Kidney capillary endothelial cell (primary cell): ENCODE results near the gene SIVA1.
A peak's percentile ranks its signal among the peaks of the same experiment; 100 is the strongest.
"Not testable (repeated sequence)": the region's sequence is repeated elsewhere in the genome, so short reads cannot be mapped to it uniquely, and the experiment has no call there.

Experiments
- DNase-seq: peaks from one replicate; pipeline ENCODE4 v3.0.0-alpha.2; 2018; ENCODE audit warnings: low spot score

SIVA1 gene

DNA sequence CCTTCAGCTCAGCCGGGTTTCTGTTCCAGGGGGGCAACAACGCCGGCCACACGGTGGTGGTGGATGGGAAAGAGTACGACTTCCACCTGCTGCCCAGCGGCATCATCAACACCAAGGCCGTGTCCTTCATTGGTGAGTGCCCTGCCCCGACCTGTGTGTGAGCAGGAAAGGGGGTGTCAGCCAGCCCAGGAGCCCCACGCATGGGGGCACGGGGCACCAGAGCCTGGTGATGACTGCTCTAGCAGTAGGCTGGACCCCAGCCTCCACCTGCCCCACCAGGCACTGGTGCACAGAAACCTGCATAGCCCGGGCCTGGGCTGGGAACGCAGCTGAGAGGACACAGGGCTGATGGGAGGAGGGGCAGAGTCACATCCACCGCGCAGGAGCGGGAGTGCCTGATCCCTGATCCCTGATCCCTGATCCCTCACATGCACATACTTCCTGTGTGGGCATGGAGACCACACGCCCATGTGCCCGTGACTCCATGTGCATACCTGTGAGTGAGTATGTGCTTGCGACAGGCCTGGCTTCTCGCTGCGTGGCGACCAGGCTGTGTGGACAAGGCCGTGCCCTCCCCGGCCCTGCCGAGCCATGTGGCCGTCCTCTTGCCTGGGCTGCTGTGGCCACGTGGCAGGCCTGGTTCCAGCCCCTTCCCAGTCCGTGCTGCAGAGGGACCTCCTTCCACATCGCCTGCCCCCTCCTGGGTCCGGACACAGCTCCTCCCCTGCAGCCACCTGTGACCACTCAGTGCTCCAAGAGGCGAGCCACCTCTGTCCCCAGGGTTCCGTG lies 17.8 kb upstream of the SIVA1 start:
- no peak for DNase-seq

- DNase-seq = peak; percentile 77
Observed at GRCh38 chr14:104735830-104736642, 16.9 kb upstream of the SIVA1 start.

GRCh38 chr14:104738375-104739019 lies 14.4 kb upstream of the SIVA1 start:
- no peak for DNase-seq

GRCh38 chr14:104739026-104739425 lies 13.9 kb upstream of the SIVA1 start:
- DNase-seq = no peak

- DNase-seq = no peak
Observed at GRCh38 chr14:104739546-104740516, 13.1 kb upstream of the SIVA1 start.

DNA sequence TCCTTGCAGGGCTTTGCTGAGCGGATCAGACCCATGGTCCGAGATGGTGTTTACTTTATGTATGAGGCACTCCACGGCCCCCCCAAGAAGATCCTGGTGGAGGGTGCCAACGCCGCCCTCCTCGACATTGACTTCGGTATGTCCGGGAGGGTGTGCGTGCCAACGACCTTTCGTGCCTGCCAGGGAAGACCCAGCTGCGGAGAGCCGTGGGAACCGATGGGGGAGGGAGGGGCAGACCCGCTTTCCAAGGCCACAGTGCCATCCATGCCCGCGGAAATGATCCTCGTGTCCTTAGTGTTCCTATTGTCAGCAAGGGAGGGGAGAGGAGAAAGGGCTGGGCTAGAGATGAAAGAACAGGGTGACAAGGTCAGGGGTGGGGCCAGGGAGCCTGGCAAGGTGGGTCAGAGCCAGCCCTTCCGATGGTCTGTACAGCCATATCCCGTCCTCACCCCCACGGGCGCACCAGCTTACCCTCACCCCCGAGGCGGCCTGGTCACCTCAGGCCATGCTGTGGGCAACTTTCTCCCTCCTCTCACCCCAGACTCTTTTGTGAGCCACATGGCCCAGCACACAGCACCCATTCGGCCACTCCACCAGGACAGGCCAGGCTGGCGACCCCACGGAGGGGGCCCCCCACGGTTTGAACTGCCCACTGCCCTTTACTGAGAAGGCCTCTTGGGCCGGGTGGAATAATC lies 11.7 kb upstream of the SIVA1 start:
- DNase-seq = no peak

DNA sequence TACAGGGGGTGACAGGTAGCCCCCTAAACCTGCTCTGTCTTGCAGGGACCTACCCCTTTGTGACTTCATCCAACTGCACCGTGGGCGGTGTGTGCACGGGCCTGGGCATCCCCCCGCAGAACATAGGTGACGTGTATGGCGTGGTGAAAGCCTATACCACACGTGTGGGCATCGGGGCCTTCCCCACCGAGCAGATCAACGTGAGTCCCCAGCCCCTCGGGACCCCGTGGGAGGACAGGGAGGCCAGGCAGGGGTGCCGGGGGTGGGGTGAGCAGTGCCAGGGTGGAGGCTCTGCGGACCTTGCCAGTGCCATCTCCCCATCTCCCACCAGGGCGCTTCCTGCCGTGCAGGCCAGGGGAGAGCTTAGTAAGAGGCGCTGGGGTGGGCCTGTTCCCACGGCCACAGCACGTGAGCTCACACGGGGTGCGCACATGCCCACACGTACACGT lies 11.1 kb upstream of the SIVA1 start:
- DNase-seq = no peak

DNA sequence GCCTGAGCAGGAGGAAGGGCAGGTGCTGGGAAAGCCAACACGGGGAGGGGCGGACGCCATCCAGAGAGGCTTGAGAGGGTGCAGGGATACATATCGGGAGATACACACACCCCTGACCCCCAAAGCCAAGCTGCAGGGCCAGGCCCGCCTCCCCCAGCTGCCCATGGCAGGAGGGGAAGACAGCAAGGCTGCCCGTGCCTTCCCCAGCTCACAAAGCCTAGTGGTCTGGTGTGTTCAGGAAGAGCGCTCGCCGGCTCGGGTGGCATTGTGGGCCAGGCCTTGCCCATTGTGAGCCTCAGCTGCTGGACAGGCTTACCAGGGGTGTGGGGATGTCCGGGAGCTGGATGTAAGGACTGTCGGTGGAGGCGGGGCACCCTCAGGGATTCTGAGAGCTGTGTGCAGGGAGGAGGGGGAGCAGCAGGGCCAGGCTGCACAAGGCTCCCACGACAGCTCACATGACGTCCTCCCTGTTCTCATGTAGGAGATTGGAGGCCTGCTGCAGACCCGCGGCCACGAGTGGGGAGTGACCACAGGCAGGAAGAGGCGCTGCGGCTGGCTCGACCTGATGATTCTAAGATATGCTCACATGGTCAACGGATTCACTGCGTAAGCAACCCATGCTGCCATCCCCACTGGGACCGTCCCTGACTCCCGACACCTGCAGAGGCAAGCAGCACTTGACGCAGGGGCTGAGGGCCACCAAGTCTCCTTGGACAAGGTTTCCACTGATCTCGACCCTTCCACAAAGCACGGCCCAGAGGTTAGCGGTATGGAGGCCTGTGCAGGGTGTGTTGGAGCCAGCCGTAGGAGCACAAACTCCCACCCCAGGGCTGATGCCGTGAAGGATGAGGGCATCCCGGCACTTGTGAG lies 10.1 kb upstream of the SIVA1 start:
- no peak for DNase-seq

DNA sequence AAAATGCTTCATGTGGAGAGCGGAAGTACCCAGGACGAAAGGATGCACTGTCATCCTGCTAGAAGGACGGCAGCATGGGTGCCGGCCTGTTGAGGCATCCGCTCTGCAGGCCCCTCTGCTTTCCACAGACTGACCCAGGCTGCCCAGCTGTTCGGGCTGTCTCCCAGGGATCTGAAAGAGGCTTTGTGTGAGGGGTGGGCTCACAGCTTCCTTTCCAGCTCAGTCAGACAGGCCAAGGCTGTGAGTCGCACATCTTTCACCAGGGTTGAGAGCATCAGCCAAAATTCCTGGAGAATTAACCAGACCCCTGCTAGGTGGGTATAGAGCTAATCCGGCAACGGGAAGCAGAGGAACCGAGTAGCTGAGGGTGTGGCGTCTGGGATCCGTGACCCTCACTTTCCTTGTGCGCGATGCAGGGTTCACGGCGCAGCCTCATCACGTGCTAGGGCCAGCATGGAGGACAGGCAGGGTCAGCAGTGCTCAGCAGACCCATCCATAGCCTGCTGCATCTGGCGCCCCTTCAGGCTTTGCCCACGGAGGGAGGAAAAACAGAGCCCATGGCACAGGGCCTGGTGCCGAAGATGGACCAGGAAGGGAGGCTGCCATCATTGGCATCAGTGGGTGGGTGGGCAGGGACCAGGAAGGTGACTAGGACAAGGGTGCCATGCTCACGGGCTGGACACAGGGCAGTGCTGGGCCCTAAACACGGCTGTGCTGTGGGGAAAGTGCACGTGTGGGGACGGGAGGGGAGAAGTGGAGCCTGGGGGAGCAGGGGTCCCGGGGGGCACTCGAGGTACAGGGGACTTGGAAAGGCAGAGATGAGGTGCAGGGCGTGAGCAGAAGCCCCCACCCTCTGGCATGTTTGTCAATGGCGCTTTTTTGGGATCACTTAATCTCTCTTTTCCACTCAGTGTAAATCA lies 9.2 kb upstream of the SIVA1 start:
- no peak for DNase-seq

DNA sequence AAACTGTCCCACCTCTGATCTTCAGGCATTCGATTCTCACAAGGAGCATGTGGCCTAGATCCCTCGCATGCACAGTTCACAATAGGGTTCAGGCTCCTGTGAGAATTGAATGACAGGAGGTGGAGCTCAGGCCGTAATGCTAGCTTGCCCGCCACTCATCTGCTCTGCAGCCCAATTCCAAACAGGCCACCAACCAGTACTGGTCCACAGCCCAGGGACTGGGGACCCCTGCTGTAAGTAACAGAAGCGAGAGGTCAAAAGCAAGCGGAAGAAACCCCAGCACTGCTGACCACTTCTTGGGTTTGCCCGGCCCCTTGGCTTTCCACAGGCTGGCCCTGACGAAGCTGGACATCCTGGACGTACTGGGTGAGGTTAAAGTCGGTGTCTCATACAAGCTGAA lies 8.5 kb upstream of the SIVA1 start:
- DNase-seq = no peak

GRCh38 chr14:104745431-104745830 lies 7.5 kb upstream of the SIVA1 start:
- no peak for DNase-seq

GRCh38 chr14:104746071-104746545 lies 6.8 kb upstream of the SIVA1 start:
- no peak for DNase-seq

DNA sequence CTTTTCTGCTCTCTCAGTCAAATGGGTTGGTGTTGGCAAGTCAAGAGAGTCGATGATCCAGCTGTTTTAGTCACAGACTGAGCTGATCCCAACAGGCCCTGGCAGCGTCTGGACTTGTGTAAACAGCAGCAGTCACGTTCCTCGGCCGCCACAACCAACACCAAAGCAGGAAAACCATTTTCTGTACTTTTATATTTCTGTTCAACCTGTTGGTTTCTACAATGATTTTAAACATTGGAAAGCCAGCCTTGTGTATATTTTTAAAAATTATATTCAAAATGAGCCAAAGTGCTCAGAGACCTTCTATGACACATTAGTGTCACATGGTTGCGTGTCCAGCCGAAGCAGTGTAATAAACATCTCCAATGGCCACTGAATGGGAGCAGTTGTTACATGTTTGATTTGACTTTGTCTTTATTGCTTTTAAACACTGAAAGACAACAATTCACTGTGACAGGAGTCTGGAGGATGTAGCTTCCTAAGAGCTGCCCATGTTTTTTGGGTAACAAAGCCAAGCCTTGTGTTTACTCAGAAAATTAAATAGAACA lies 5.9 kb upstream of the SIVA1 start:
- no peak for DNase-seq

DNA sequence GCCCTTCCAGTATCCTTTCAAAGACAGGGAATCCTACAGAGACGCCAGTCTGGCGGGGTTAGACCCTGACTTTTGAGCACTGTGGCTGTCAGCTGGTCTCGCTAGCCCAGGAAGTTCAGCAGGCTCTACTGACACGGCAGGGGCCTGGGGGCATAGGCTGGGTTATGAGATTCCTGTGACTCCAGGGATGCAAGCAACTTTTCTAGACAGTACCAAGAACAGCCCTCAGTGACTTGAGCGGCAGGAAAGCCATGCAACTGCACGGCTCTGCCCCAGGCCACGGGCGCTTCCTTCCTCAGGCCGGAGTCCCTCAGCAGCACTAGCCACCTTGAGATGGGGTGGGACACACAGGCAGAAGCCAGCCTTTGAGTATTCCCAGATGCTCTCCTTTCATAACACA lies 5.1 kb upstream of the SIVA1 start:
- no peak for DNase-seq

DNA sequence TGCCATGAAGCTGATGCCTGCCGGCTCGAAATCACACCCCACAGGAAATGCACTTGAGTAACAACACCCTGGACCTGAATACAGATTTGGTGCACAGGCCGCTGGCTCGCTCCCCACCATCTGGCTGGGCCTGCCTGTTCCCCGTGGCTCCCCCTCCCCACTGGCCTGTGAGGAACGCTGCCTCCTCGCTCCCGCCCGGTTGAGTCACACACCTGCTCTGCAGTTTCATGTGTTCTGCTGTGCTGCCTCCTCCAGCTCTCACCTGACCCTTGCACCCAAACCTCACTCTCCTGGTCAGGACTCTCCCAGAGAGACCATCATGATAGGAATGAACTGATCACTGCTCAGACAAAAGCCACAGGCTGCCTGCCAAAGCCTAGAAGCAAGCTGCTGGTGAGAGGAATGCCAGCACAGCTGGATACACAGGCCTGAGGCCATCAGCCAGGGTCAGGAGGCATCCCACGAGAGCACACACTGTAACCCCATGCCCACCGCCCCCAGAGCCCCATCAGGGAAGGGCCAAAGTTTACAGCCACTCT lies 3.8 kb upstream of the SIVA1 start:
- no peak for DNase-seq

DNA sequence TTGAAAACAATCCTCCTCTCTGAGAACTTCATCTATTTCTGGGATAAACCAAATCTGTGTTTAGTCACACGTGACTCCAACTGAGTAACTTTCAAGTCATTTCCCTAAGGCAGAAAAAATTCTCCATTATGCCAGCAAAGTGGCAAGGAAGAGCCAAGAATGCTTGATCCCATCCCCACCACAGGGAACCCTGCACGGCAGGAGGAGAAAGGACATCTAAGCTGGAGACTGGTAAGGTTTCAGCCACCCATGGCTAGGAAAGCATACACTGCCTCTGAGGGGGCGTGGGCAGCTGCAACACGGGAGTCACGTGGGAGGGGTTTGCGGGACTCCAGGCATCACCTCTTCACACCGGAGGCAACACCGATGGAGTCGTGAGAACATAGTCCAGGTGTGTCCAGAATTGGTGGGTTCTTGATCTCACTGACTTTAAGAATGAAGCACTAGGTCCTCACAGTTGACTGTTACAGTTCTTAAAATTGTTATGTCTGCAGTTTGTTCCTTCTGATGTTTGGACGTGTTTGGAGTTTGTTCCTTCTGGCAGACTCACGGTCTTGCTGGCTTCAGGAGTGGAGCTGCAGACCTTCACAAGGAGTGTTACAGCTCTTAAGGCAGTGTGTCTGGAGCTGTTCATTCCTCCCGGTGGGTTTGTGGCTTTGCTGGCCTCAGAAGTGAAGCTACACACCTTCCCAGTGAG lies 2.7 kb upstream of the SIVA1 start:
- no peak for DNase-seq

GRCh38 chr14:104750753-104751057 lies 2.2 kb upstream of the SIVA1 start:
- DNase-seq = not testable (repeated sequence)
